ENCODE measurements around the gene CGGBP1. TPM values are rescaled to one million over a fixed set of nuclear protein-coding genes. Genes with fewer than 3 reads are reported as not detected.

The CGGBP1 gene
- total RNA-seq, 1 donor from 2014 or later = 93.3 TPM

Other genes starting within 250 kb of the CGGBP1 start
- gene ZNF654, start 250 bp upstream of the CGGBP1 start, total RNA-seq = 22.5 and 24.4 TPM in 2 replicates
- 29.6 and 33.4 TPM in 2 replicates for gene C3orf38, start 91.0 kb upstream of the CGGBP1 start, total RNA-seq

All from T-helper 1 cell treated with Interleukin-12 subunit alpha and Interleukin-12 subunit beta and Interleukin-4 antibody, amounts not matched to agents 30 ng/mL and 1 ng/mL, for 36 hours (primary cell).